ENCODE data around the gene XRN2.
A peak's percentile ranks its signal among the peaks of the same experiment; 100 is the strongest.

The XRN2 gene

GRCh38 chr20:21303061-21303871 lies at the start of gene XRN2:
XRN2 (plus strand) TSS chr20:21303331; CDS start chr20:21303399, 68 bp downstream.
- DNase-seq (ENCODE audit: low spot score) = peak; percentile 92

- no peak for DNase-seq (ENCODE audit: low spot score)
These were observed 45.9 kb upstream of the XRN2 start for GRCh38 chr20:21257192-21257591.

- DNase-seq (ENCODE audit: low spot score) = no peak
These were observed 44.7 kb upstream of the XRN2 start for GRCh38 chr20:21258411-21258810.

- DNase-seq (ENCODE audit: low spot score) = peak; percentile 90
These were observed 43.8 kb upstream of the XRN2 start for GRCh38 chr20:21259346-21259745.

- no peak for DNase-seq (ENCODE audit: low spot score)
These were observed 40.3 kb upstream of the XRN2 start for GRCh38 chr20:21262812-21263211.

- DNase-seq (ENCODE audit: low spot score) = no peak
These were observed 37.6 kb upstream of the XRN2 start for GRCh38 chr20:21265261-21266190.

- no peak for DNase-seq (ENCODE audit: low spot score)
These were observed 37.0 kb upstream of the XRN2 start for GRCh38 chr20:21266191-21266536.

GRCh38 chr20:21269772-21270171 lies 33.4 kb upstream of the XRN2 start:
- no peak for DNase-seq (ENCODE audit: low spot score)

- peak; percentile 69 for DNase-seq (ENCODE audit: low spot score)
These were observed 32.3 kb upstream of the XRN2 start for GRCh38 chr20:21270806-21271205.

GRCh38 chr20:21272279-21272678 lies 30.9 kb upstream of the XRN2 start:
- DNase-seq (ENCODE audit: low spot score) = no peak

- DNase-seq (ENCODE audit: low spot score) = no peak
These were observed 30.5 kb upstream of the XRN2 start for GRCh38 chr20:21272679-21273078.

- no peak for DNase-seq (ENCODE audit: low spot score)
These were observed 29.3 kb upstream of the XRN2 start for GRCh38 chr20:21273755-21274386.

GRCh38 chr20:21278829-21279228 lies 24.3 kb upstream of the XRN2 start:
- no peak for DNase-seq (ENCODE audit: low spot score)

- no peak for DNase-seq (ENCODE audit: low spot score)
These were observed 23.2 kb upstream of the XRN2 start for GRCh38 chr20:21279706-21280521.

- no peak for DNase-seq (ENCODE audit: low spot score)
These were observed 22.6 kb upstream of the XRN2 start for GRCh38 chr20:21280522-21281016.

GRCh38 chr20:21286775-21287174 lies 16.4 kb upstream of the XRN2 start:
- DNase-seq (ENCODE audit: low spot score) = no peak

- no peak for DNase-seq (ENCODE audit: low spot score)
These were observed 14.4 kb upstream of the XRN2 start for GRCh38 chr20:21288587-21289370.

GRCh38 chr20:21289651-21290050 lies 13.5 kb upstream of the XRN2 start:
- no peak for DNase-seq (ENCODE audit: low spot score)

- DNase-seq (ENCODE audit: low spot score) = no peak
These were observed 12.1 kb upstream of the XRN2 start for GRCh38 chr20:21291026-21291425.

GRCh38 chr20:21294755-21295154 lies 8.4 kb upstream of the XRN2 start:
- no peak for DNase-seq (ENCODE audit: low spot score)

Measured in pons (tissue), 1 donor.